A549 (cell line): ENCODE results near the gene XRCC1. TPM values are rescaled to one million over a fixed set of nuclear protein-coding genes. Genes with fewer than 3 reads are reported as not detected.

ENCODE experiments used
- ATAC-seq, 2 experiments: fragments of 200-7000 bp in 1 of 2; fragments of >200 bp in 1 of 2; cut with Nextera tagmentation in 1 of 2; cut with Tn5 transposase in 1 of 2; 3 replicates each; pipeline versions ENCODE4 v1.8.0 to v1.9.1; 2018 to 2020; ENCODE audit warnings: mild to moderate bottlenecking in 1 of 2, moderate library complexity in 1 of 2
- CTCF ChIA-PET: fragments of 300-600 bp; sonication (Branson Sonifier 250); formaldehyde crosslinking; extraction: SDS; loops from one replicate; lab custom pipeline; 2021; ENCODE audit warnings: antibody characterized with exemption, inconsistent platforms; lab: Yijun Ruan, JAX
- POLR2A ChIA-PET: fragments of 350-600 bp; formaldehyde crosslinking; extraction: SDS; loops from one replicate; lab custom pipeline; 2021; ENCODE audit warnings: antibody characterized with exemption, inconsistent platforms; lab: Yijun Ruan, JAX
- DNase-seq, 2 experiments: peaks; one replicate each; pipeline versions ENCODE4 v3.0.0 to v3.0.0-alpha.2; 2011 to 2016; ENCODE audit warnings: low read depth in 1 of 2, low spot score in 1 of 2
- FAIRE-seq: peaks from 2 replicates; lab custom pipeline; 2011; peaks lifted over from hg19 to GRCh38; lab: Jason Lieb, UNC
- H3K27ac ChIP-seq, 2 experiments: fragments of >200 bp; sonication (Bioruptor Twin); formaldehyde crosslinking; 3 replicates each; pipeline ENCODE4 v1.5.1; 2016 to 2017
- H3K4me1 ChIP-seq: fragments of >200 bp; sonication (Bioruptor Twin); formaldehyde crosslinking; 3 replicates; pipeline ENCODE4 v1.6.1; 2016
- H3K4me2 ChIP-seq: fragments of >200 bp; sonication (Bioruptor Twin); formaldehyde crosslinking; 3 replicates; pipeline ENCODE4 v1.6.1; 2016
- H3K4me3 ChIP-seq: fragments of >200 bp; sonication (Bioruptor Twin); formaldehyde crosslinking; 3 replicates; pipeline ENCODE4 v1.5.1; 2016
- H3K9me3 ChIP-seq: fragments of >200 bp; sonication (Bioruptor Twin); formaldehyde crosslinking; 3 replicates; pipeline ENCODE4 v1.6.1; 2016
- BHLHE40 ChIP-seq: IDR thresholded peaks from 2 replicates; pipeline ENCODE4 v1.6.1; 2012; ENCODE audit warnings: low read depth, low read length, inconsistent platforms
- CBX2 ChIP-seq: fragments of 200-600 bp; sonication (generic); IDR thresholded peaks from 2 replicates; pipeline ENCODE4 v1.6.1; 2016; ENCODE audit warnings: low read depth, mild to moderate bottlenecking, borderline replicate concordance
- CBX8 ChIP-seq: fragments of 200-600 bp; sonication (generic); IDR thresholded peaks from 2 replicates; pipeline ENCODE4 v1.6.1; 2016
- CEBPB ChIP-seq, 2 experiments: fragments of >200 bp in 1 of 2; sonication (Bioruptor Twin) in 1 of 2; formaldehyde crosslinking in 1 of 2; IDR thresholded peaks; 2 replicates each; pipeline ENCODE4 v1.6.1; 2012 to 2016
- EHF ChIP-seq: fragments of 250-450 bp; sonication (Bioruptor Pico); IDR thresholded peaks from 2 replicates; pipeline ENCODE4 v1.5.0; 2020; ENCODE audit warnings: mild to moderate bottlenecking
- FOSB ChIP-seq: fragments of 250-450 bp; sonication (Bioruptor Pico); IDR thresholded peaks from 2 replicates; pipeline ENCODE4 v1.5.0; 2020; ENCODE audit warnings: mild to moderate bottlenecking, moderate library complexity
- FOXS1 ChIP-seq: fragments of 250-450 bp; sonication (Bioruptor Pico); IDR thresholded peaks from 2 replicates; pipeline ENCODE4 v1.5.0; 2020; ENCODE audit warnings: mild to moderate bottlenecking, moderate library complexity
- GATA3 ChIP-seq: IDR thresholded peaks from 2 replicates; pipeline ENCODE4 v1.6.1; 2012; ENCODE audit warnings: borderline replicate concordance
- HOXA7 ChIP-seq: fragments of 250-450 bp; sonication (Bioruptor Pico); IDR thresholded peaks from 2 replicates; pipeline ENCODE4 v1.5.0; 2020; ENCODE audit warnings: mild to moderate bottlenecking, moderate library complexity
- JUN ChIP-seq, 2 experiments: fragments of >200 bp; sonication (Bioruptor Twin); formaldehyde crosslinking; IDR thresholded peaks; 2 replicates in 1 of 2; 3 replicates in 1 of 2; pipeline ENCODE4 v1.6.1; 2016 to 2017
- KDM1A ChIP-seq: fragments of 200-600 bp; sonication (generic); IDR thresholded peaks from 2 replicates; pipeline ENCODE4 v1.6.1; 2016; ENCODE audit warnings: low read depth, mild to moderate bottlenecking
- KDM5A ChIP-seq: fragments of 200-600 bp; sonication (generic); IDR thresholded peaks from 2 replicates; pipeline ENCODE4 v1.6.1; 2016; ENCODE audit warnings: antibody characterized with exemption, mild to moderate bottlenecking
- MAFK ChIP-seq: fragments of 450-650 bp; IDR thresholded peaks from 2 replicates; pipeline ENCODE4 v1.6.1; 2014; ENCODE audit not compliant: partially characterized antibody
- MAZ ChIP-seq: fragments of 150-350 bp; IDR thresholded peaks from 2 replicates; pipeline ENCODE4 v1.6.1; 2014; ENCODE audit warnings: antibody characterized with exemption, low read depth, low read length, borderline replicate concordance
- MYC ChIP-seq: IDR thresholded peaks from 2 replicates; pipeline ENCODE4 v1.6.1; 2012; ENCODE audit warnings: mild to moderate bottlenecking, inconsistent platforms, low read length, improper control_type of control experiment, borderline replicate concordance
- RNF2 ChIP-seq: fragments of 200-600 bp; sonication (generic); IDR thresholded peaks from 2 replicates; pipeline ENCODE4 v1.6.1; 2016; ENCODE audit warnings: low read depth, mild to moderate bottlenecking, antibody characterized with exemption, moderate library complexity, borderline replicate concordance
- SMC3 ChIP-seq: fragments of >200 bp; sonication (Bioruptor Twin); formaldehyde crosslinking; IDR thresholded peaks from 3 replicates; pipeline ENCODE4 v1.6.1; 2018; ENCODE audit warnings: inconsistent platforms
- SREBF2 ChIP-seq: fragments of 450-650 bp; IDR thresholded peaks from 2 replicates; pipeline ENCODE4 v1.6.1; 2014; ENCODE audit warnings: mild to moderate bottlenecking, moderate library complexity
- TP53 ChIP-seq: fragments of 250-450 bp; sonication (Bioruptor Pico); IDR thresholded peaks from 2 replicates; pipeline ENCODE4 v1.5.0; 2021; ENCODE audit warnings: mild to moderate bottlenecking, moderate library complexity
- WGBS: methylation state at CpG from one replicate; pipeline ENCODE4 v1.1.6; 2017; ENCODE audit errors: missing lambda C conversion rate; 5-methylcytosine and 5-hydroxymethylcytosine counted together
- polyA plus RNA-seq, 4 experiments: library from polyadenylated mRNA; depleted of rRNA in 3 of 4; stranded (reverse); fragments of >200 nt; fragmentation: RNase III in 1 of 4; extraction: RNeasy Plus Mini Kit Qiagen cat#74134 plus additional on column Dnase treatment in 1 of 4; gene quantifications; 2 replicates in 3 of 4; 3 replicates in 1 of 4; pipeline ENCODE4 v1.2.3, GENCODE V29; 2011 to 2017
- TF ChIP-seq, protein P1 (sequence below): fragments of 150-350 bp; IDR thresholded peaks from 2 replicates; pipeline ENCODE4 v1.6.1; 2014; ENCODE audit warnings: low read depth, mild to moderate bottlenecking, low read length
- TF ChIP-seq, protein P2 (sequence below): IDR thresholded peaks from 2 replicates; pipeline ENCODE4 v1.6.1; 2012; ENCODE audit warnings: low read depth, borderline replicate concordance
- TF ChIP-seq, protein P3 (sequence below): fragments of 250-450 bp; sonication (Bioruptor Pico); IDR thresholded peaks from 2 replicates; pipeline ENCODE4 v1.5.0; 2020; ENCODE audit warnings: low read depth, mild to moderate bottlenecking, moderate library complexity
- TF ChIP-seq, protein P4 (sequence below): fragments of 250-450 bp; sonication (Bioruptor Pico); IDR thresholded peaks from 2 replicates; pipeline ENCODE4 v1.5.0; 2021; ENCODE audit warnings: mild to moderate bottlenecking, moderate library complexity, borderline replicate concordance

Gene XRCC1
- polyA plus RNA-seq, 2 of the 4 experiments (the other 2 are of a cell fraction), result 32.0 to 55.1 TPM

DNA sequence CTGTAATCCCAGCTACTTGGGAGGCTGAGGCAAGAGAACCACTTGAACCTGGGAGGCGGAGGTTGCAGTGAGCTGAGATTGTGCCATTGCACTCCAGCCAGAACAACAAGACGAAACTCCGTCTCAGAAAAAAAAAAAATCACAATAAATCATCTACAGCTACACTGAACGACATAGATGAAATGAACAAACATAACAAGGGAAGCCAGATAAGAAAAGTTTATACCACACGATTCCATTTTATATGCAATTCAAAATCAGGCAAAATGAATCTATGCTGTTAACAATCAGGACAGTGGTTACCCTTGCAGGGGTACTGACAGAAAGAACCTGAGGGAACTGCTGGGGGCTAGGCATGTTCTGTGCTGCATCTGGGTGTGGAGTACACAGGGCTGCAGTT is 5.7 kb downstream of the XRCC1 start:
- ATAC-seq (no peak), DNase-seq (no peak), FAIRE-seq (no peak)
- Histone ChIP-seq H3K4me3 (no peak overlapping the region), H3K4me2 (no peak overlapping the region), H3K27ac (no peak overlapping the region), H3K4me1 (peaks cover 5% of the 10 kb centered on the region; the same call in 1 of the 3 replicates), H3K9me3 (no peaks in the 10 kb centered on the region)
- 91% methylated on average over 5 of the region's 5 CpGs for WGBS
- CTCF ChIA-PET, result interaction anchor here (0.6 to 10.2 kb wide), 6 partner anchors 14 to 266 kb away, joined by 3 to 69 read pairs (median 3); no protein-coding TSS in a partner anchor
- POLR2A ChIA-PET, result no interaction called here
- TF ChIP-seq JUN (IDR thresholded peaks at IDR 0.05) (no peak), CEBPB (IDR thresholded peaks at IDR 0.05) (no peak), CBX2 (no peak), RNF2 (no peak), CBX8 (no peak), SREBF2 (no peak)
- TF ChIP-seq, protein P1, sequence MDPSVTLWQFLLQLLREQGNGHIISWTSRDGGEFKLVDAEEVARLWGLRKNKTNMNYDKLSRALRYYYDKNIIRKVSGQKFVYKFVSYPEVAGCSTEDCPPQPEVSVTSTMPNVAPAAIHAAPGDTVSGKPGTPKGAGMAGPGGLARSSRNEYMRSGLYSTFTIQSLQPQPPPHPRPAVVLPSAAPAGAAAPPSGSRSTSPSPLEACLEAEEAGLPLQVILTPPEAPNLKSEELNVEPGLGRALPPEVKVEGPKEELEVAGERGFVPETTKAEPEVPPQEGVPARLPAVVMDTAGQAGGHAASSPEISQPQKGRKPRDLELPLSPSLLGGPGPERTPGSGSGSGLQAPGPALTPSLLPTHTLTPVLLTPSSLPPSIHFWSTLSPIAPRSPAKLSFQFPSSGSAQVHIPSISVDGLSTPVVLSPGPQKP, result no peak

DNA sequence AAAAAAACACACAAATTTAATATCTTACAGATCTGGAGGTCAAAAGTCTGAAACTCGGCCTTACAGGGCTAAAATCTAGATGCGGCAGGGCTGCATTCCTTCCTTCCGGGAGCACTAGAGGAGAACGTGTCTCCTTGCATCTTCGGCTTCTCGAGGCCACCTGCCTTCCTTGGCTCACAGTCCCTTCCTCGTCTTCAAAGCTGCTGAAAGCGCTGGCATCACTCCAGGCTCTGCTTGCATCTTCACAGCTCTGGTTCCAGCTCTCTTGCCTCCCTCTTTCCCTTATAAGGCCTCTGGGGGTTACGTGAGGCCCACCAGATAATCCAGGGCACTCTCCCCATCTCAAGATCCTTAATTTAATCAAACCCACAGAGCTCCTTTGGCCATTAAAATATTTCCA is 10.5 kb downstream of the XRCC1 start:
- Histone ChIP-seq H3K4me2 (no peak overlapping the region), H3K27ac (no peak overlapping the region), H3K9me3 (no peaks in the 10 kb centered on the region), H3K4me1 (peaks cover 9% of the 10 kb centered on the region; the same call in 1 of the 3 replicates), H3K4me3 (no peak overlapping the region)
- no peak for TF ChIP-seq FOXS1 (CRISPR knock-in tag)
- TF ChIP-seq RNF2, result no peak
- no peak for TF ChIP-seq KDM5A
- TF ChIP-seq HOXA7 (CRISPR knock-in tag), result no peak
- TF ChIP-seq KDM1A, result no peak
- no peak for TF ChIP-seq MAFK
- no peak for TF ChIP-seq MYC
- TF ChIP-seq SMC3, result no peak
- no peak for TF ChIP-seq FOSB (CRISPR knock-in tag)
- TF ChIP-seq JUN (IDR thresholded peaks at IDR 0.05), result no peak
- TF ChIP-seq, protein P2, sequence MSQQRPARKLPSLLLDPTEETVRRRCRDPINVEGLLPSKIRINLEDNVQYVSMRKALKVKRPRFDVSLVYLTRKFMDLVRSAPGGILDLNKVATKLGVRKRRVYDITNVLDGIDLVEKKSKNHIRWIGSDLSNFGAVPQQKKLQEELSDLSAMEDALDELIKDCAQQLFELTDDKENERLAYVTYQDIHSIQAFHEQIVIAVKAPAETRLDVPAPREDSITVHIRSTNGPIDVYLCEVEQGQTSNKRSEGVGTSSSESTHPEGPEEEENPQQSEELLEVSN, result no peak
- no peak for TF ChIP-seq TP53 (CRISPR knock-in tag)
- TF ChIP-seq CBX8, result no peak
- TF ChIP-seq, protein P3, sequence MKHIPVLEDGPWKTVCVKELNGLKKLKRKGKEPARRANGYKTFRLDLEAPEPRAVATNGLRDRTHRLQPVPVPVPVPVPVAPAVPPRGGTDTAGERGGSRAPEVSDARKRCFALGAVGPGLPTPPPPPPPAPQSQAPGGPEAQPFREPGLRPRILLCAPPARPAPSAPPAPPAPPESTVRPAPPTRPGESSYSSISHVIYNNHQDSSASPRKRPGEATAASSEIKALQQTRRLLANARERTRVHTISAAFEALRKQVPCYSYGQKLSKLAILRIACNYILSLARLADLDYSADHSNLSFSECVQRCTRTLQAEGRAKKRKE, result no peak
- no peak for TF ChIP-seq BHLHE40
- TF ChIP-seq MAZ, result no peak
- no peak for TF ChIP-seq GATA3
- POLR2A ChIA-PET, result no interaction called here
- ATAC-seq, result no peak
- 93% methylated on average over 9 of the region's 9 CpGs for WGBS
- CTCF ChIA-PET, result interaction anchor here (1.2 to 10.2 kb wide), 6 partner anchors 10 to 118 kb away, joined by 4 to 69 read pairs (median 5); partner anchors contain the start of genes IRGQ, XRCC1 and ZNF576
- FAIRE-seq, result no peak
- DNase-seq, result no peak

DNA sequence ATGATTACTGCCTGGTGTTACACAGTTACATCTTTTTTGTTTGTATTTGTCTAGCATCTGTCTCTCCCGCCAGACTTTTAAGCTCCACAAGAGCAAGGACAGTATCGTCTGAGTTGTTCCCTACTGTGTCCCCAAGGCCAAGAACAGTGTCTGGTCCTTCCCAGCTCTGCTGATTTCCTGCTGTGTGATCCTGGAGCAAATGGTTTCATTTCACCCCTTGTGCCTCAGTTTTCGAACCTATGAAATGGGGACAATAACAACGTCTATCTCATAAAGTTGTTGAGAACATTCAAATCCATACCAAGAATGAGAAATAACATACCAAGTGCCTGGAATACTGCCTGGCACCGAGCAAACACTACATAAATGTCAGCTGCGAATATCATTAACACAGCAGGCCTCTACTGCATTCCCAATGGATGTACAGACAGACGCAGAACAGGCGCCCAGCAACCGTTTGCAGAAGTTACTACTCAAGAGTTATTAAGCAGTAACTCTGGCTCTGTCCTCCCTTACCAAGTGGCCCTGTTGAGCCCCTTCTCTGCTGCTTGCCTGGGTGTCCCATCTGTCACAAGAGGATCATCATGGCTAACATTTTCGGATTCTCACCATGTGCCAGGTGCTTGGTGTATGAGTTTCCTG is 11.4 kb downstream of the XRCC1 start:
- FAIRE-seq, result no peak
- ChIA-PET CTCF (interaction anchor here (0.7 to 10.2 kb wide), 5 partner anchors 9 to 118 kb away, joined by 3 to 69 read pairs (median 5); partner anchors contain the start of gene PLAUR), POLR2A (no interaction called here)
- no peak overlapping the region for H3K27ac ChIP-seq
- TF ChIP-seq EHF (CRISPR knock-in tag), result no peak
- TF ChIP-seq KDM1A, result 0 out of 2 replicates have a peak, but pooled peaks have one; percentile 46
- TF ChIP-seq, protein P4, sequence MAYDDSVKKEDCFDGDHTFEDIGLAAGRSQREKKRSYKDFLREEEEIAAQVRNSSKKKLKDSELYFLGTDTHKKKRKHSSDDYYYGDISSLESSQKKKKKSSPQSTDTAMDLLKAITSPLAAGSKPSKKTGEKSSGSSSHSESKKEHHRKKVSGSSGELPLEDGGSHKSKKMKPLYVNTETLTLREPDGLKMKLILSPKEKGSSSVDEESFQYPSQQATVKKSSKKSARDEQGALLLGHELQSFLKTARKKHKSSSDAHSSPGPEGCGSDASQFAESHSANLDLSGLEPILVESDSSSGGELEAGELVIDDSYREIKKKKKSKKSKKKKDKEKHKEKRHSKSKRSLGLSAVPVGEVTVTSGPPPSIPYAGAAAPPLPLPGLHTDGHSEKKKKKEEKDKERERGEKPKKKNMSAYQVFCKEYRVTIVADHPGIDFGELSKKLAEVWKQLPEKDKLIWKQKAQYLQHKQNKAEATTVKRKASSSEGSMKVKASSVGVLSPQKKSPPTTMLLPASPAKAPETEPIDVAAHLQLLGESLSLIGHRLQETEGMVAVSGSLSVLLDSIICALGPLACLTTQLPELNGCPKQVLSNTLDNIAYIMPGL (CRISPR knock-in tag), result no peak
- H3K4me3 ChIP-seq, result no peak overlapping the region
- no peak for DNase-seq
- WGBS, result 72% methylated on average over 10 of the region's 10 CpGs
- no peak overlapping the region for H3K4me2 ChIP-seq
- no peaks in the 10 kb centered on the region for H3K9me3 ChIP-seq
- ATAC-seq, result no peak
- peaks cover 9% of the 10 kb centered on the region; the same call in 1 of the 3 replicates for H3K4me1 ChIP-seq
